ENCODE results near the gene LRRC7.
"Not testable (repeated sequence)": the region's sequence is repeated elsewhere in the genome, so short reads cannot be mapped to it uniquely, and the experiment has no call there.

LRRC7 gene

DNA sequence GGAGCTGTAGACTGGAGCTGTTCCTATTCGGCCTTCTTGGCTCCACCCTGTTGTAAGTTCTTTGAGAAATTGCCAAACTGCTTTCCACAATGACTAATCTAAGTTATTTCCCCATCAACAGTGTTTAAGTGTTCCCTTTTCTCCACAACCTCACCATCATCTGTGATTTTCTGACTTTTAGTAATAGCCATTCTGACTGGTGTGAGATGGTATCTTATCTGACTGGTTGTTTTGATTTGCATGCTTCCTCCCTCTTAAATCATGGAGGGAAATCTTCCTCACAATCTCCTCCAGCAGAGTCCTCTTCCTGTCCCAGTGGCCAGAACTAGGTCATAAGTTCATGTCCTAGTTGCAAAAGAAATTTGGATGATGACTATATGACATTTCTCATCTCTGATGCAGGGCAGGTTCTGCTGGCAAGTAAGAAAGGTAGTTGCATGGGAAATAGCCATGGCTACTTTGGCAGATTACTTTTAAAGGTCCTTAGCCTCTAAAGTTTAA, 343.6 kb downstream of the LRRC7 start:
- DNase-seq = no peak

DNA sequence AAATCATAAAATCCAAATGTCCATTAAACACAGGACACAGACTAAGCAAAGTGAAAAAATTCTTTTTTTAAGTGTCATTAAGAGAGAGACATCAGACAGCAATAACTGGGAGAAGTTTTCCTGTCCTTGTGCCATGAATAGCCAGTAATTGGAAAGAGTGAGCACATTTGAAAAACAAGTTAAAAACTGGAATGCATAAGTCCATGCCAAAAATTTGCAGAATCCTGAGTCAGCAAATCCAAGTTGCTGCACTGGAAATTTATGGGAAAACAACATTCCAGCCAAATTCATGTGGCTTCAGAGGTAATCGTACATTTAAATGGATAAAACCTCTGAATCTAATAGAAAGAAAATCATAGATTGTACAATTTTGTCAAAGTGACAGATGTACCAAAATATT, 346.3 kb downstream of the LRRC7 start:
- no peak for DNase-seq

DNA sequence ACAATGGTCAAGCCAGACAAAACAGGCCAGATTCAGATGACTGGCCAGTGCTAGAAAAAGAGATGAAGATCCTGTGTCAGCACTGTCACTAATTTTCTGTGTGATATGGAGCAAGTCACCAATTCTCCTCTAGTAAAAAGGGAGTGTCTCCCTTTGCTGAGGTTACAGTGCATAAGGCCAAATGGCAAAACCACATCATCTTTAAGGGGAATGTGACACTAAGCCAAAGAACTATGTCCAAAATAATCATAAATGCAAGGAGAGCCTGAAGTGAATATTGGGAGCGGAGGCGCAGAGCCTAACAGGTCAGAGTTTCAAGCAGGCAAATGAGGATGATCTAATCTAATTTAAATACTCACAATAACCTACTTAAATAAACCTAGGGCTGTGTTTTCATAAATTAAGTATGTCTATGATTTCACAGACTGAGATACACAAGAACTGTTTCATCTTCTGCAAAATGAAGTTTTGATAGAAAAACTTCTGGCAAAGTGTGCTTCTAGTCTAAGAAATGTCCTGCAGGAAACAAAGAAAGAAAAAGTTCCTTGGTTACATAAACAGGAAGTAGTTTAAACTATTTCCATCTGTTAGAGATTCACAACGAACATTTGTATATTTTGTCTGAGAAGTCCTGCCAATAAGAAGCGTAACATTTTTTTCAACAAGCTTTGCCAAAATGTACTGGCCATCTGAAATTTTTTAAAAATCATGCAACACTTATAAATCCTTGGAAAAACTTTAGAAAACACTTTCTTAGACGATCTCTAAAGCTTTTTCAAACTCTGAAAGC, 347.4 kb downstream of the LRRC7 start:
- DNase-seq = no peak

DNA sequence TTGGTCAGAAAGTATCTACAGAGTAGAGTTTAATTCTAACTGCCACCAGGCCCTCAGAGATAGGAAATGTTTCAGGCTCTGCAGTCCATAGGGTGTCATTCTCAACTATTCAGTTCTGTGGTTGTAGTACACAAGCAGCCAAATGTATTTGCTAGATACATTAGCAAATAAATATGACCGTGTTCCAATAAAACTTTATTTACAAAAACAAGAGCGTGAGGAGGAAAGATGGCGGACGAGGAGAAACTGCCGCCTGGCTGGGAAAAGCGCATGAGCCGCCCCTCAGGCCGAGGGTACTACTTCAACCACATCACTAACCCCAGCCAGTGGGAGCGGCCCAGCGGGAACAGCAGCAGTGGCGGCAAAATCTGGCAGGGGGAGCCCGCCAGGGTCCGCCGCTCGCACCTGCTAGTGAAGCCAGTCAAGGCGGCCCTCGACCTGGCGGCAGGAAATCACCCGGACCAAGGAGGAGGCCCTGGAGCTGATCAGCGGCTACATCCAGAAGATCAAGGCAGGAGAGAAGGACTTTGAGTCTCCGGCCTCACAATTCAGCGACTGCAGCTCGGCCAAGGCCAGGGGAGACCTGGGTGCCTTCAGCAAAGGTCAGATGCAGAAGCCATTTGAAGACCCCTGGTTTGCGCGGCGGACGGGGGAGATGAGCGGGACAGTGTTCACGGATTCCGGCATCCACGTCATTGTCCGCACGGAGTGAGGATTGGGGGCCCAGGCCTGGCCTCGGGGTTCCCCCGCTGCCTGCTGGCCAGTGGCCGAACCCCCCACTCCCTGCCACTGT, 351.6 kb downstream of the LRRC7 start:
- DNase-seq = no peak

DNA sequence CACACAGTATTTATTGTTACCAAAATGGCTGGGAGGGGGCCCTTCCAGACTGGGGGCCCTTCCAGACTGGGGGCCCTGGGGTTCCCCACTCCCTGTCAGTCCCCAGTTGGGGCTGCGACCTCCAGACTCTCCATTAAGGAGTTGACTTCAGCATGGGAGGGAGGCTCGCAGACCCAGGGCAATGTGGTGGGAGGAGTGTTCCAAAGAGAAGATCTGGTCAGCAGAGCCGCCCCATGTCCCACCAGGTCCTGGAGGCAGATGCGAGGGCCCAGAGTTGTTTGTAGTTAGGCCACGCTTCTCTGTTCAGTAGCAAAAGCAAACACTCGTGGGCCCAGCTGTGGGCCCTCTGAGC, 352.2 kb downstream of the LRRC7 start:
- no peak for DNase-seq

DNA sequence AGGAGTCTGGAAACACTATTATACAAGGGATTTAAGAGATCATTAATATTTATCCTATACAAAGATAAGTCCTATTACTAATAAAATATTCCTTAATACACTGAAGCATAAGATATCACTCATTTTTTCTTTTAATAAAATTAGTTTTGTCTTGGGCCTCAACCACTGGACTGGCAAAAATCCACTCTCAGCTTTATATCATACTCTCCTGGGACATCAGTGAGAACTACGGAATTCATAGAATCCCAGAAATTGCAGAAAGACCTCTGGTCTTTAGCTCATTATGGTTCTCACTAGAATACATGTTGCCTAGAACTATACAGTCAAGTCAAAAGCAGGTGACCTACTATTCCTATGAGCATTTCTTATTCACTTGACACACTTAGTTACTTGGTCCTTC, 352.7 kb downstream of the LRRC7 start:
- DNase-seq = no peak

DNA sequence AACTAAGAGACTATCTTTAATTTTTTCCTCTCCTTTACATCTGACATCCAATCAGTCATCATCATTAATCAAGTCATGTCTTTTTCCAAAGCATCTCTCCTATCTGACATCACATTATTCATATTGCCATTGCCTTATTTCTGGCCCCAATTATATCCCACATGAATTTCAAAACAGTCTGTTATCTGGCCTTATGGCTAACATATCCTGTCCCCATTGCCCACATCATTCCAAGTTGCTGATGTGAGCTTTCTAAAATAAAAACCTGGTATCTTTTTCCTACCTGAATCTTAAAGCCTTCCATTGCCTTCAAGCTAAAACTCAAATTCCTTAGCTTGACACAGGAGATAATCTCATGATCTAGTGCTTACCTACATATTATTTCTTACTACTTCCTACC, 353.8 kb downstream of the LRRC7 start:
- no peak for DNase-seq

DNA sequence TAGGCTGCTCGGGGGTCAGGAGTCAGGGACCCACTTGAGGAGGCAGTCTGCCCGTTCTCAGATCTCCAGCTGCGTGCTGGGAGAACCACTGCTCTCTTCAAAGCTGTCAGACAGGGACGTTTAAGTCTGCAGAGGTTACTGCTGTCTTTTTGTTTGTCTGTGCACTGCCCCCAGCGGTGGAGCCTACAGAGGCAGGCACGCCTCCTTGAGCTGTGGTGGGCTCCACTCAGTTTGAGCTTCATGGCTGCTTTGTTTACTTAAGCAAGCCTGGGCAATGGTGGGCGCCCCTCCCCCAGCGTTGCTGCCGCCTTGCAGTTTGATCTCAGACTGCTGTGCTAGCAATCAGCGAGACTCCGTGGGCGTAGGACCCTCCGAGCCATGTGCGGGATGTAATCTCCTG, 360.5 kb downstream of the LRRC7 start:
- DNase-seq = not testable (repeated sequence)

DNA sequence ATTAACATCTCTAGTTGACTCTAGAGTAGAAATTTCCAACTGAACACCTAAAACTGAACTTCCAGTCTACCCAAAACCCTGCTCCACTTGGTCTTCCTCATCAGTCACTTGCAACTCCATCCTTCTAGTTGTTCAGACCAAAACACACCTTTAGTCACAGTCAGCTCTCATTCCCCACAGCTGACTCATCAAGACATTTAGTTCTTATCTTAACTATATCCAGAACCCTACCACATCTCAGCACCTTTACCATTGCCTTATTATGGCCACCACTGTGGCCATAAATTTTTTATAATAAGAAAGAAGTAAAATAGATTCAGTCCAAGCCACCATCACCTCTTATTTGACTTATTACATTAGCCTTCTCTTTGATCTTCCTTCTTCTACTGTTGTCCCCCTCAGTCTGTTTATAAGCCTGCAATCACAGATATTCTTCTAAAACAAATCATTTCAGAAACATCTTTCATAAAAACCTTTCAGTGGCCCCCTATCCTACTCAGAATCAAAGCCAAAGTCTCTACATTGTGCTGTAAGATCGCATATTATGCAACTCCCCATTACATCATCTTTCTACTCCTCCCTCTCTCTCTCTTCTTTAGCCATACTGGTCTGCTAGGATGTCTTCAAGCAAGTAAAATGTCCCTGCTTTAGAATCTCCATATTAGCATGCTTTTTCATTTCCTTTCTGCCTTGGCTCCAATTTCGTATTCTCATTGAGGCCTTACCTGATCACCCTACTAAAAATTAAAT, 361.8 kb downstream of the LRRC7 start:
- DNase-seq = no peak

DNA sequence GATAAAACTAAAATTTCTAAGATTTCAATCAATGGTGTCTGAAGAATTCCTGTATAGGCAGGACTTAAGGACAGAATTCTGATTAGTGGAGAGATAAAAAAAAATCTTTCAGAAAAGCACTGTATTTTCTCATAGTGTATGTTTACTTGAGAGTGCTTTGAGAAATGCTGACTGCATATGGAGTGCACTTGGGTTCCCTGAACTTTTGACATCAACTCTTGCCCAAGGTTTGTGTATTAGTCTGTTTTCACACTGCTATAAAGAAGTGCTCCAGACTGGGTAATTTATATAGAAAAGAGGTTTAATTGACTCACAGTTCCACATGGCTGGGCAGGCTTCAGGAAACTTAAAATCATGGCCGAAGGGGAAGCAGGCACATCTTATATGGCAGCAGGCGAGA, 362.7 kb downstream of the LRRC7 start:
- DNase-seq = no peak

DNA sequence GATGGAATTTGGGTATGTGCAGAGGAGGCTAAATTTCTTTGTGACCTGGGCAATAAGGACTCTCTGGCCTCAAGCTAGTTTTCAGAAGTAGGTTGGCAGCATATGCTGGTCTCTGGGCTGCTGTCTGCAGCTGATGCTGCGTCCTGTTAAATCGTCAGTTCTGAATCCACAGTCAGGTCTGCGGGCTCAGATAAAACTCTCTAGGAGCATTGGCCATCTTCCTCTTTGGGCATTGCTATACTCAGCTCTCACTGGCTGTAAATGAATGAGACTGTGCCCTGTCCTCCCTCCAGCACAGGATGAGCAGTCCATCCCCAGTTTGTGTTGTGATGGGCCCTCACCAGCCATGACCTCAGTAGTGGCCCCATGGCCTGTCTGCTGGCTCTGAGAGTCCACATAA, 365.0 kb downstream of the LRRC7 start:
- DNase-seq = no peak

DNA sequence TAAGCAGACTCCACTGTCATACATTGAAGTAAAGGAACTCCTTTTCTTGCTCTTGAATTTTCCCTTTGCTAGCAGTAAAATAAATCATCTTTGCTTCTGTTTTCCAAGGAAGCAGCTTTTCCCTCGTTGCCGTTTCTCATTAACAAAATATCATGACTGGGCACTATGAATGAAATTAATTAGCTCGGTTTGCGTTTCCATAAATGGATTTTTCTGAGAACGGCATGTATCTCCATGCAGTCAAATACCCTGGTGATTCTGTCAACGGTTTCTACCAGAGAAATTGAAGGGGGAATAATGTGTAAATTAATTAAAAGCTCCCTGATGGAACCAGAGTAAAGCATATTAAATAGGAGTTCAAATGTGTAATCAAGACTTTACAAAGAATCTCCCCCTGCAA, 372.5 kb downstream of the LRRC7 start:
- DNase-seq = no peak

DNA sequence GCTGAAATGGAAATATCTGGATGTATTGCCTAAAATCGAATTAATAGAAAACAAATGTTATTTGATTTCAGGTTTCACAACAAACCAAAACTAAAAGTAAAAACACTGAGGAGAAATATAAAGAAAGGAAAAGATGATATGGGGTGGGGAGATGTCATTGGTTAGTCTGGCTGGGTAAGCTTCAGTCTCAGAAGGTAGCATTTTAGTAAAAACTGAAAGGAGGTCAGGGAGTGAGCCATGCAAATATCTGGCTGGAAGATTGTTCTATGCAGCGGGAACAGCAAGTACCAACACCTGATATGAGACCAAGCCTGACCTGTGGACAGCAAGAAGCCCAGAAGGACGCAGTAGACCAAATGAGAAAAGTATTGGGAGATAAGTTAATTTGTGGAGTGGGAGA, 373.1 kb downstream of the LRRC7 start:
- no peak for DNase-seq

DNA sequence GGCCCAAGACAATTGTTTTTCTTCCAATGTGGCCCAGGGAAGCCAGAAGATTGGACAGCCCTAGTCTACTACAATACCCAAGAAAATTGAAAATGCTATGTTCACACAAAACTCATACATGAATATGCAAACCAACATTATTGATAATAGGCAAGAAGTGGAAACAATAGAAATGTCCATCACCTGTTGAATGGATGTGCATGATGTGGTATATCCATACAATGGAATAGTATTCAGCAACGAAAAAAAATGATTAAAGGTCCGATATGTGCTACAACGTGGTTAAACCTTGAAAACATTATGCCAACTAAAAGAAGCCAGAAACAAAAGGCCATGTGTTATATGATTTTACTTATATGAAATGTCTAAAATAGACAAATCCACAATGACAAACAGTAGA, 375.3 kb downstream of the LRRC7 start:
- no peak for DNase-seq

DNA sequence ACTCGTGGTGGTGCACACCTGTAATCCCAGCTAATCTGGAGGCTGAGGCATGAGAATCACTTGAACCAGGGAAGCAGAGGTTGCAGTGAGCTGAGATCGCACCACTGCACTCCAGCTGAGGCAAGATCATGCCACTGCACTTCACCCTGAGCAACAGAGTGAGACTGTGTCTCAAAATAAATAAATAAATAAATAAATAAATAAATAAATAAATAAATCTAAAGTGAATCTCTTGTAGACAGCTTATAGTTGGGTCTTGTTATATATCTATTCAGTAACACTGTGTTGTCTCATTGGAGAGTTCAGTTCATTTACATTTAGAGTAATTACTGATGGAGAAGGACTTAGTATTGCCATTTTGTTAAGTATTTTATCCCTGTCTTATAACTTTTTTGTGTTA, 379.2 kb downstream of the LRRC7 start:
- DNase-seq = no peak

DNA sequence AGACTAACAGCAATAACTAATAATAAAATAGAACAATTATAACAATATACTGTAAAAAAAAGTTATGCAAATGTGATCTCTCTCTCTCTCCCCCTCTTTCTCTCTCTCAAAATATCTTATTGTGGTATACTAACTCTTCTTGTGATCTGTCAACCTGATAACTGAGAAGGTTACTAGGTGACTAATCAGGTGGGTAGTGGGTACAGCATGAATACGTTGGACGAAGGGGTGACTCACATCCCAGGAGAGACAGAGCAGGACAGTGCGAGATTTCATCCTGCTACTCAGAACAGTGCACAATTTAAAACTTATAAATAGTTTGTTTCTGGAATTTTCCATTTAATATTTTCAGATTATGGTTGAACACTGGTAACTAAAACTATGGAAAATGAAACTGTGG, 380.1 kb downstream of the LRRC7 start:
- DNase-seq = no peak

DNA sequence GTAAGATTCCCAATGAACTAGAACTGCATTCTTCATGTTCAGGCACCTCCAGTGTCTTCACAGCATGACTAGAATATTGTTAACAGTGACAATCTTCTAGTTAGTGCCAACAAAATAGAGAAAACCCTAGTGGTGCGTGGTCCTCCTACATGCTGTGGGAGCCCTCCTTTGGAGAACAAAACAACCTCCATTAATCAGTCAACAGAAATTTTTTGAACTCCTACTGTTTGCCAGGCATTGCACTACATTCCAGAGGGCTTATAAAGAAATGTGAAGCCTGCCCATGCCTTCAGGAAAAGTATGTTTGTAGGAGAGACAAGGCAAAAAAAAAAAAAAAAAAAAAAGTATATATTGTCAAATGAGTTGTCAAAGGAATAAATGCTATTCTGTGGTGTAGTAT, 385.0 kb downstream of the LRRC7 start:
- DNase-seq = no peak

DNA sequence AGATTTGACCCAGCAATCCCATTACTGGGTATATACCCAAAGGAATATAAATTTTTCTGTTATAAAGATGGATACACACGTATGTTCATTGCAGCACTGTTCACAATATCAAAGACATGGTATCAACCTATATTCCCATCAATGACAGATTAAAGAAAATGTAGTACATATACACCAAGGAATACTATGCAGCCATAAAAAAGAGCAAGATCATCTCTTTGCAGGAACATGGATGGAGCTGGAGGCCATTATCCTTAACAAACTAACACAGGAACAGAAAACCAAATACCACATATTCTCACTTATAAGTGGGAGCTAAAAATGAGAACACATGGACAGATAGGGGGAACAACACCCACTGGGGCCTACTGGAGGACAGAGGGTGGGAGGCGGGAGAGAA, 394.7 kb downstream of the LRRC7 start:
- DNase-seq = not testable (repeated sequence)

DNA sequence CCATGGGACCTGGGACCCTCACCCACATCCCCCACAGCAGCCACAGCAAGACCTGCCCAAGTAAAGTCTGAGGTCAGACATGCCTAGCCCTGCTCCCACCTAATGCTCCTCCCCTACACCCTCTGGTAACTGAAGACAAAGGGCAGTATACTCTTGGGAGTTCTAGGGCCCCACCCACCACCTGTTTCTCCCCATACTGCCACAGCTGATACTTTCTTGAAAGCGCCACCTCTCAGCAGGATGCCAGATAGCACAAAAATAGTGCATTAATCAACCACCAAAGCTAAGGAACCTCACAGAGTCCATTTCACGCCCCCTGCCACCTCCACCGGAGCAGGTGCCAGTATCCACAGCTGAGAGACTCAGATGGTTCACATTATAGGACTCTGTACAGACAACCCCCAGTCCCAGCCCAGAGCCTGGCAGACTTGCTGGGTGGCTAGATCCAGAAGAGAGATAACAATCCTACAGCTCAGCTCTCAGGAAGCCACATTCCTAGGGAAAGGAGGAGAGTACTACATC, 399.6 kb downstream of the LRRC7 start:
- DNase-seq = no peak

DNA sequence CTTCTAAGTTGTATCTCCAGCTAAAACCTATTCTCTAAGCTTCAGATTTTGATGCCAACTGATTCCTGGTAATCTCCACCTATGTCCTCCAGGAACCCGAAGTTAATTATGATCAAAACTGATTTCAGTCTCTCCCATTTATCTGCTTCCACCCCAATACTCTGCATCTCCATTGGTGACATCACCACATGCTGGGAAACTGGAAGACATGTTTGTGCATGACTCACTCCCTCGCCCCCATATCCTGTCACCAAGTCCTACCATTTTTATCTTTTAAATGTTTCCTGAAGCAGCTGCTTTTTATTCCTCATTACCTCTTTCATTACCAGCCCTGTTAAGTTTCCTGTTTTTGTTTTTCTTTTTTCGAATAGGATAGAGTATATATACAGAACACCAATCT, 409.2 kb downstream of the LRRC7 start:
- DNase-seq = no peak

DNA sequence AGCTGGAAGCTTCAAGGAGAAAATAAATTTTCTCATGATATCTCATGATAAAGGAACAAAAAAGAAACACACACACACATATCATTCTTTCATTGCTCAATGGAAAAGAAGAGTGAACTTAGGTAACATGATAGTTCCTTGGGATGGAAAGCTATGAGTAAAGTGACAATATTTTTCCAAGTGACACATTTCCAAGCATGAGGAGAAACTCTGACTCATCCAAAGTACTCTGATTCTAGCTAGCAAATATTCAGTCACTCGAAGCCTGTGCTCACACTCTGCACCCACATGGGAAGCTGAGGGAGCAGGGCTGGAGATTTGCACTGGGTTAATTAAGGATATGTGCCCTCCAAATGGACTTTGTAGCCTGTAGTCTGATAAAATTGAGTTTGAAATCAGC, 415.3 kb downstream of the LRRC7 start:
- no peak for DNase-seq

DNA sequence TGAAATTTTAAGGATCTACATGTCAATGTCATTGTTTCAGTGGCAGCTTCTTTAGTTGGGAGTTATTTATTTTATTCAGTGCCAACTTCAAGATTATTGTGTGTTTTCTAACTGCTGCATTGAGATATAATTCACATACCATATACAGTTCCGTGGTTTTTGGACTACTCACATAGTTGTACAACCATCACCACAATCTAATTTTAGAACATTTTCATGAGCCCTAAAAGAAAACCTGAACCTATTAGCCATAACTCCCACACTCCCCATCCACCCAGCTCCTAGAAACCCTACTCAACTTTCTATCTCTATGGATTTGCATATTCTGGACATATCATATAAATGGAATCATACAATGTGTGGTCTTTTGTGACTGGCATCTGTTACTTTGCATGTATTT, 417.7 kb downstream of the LRRC7 start:
- DNase-seq = no peak

DNA sequence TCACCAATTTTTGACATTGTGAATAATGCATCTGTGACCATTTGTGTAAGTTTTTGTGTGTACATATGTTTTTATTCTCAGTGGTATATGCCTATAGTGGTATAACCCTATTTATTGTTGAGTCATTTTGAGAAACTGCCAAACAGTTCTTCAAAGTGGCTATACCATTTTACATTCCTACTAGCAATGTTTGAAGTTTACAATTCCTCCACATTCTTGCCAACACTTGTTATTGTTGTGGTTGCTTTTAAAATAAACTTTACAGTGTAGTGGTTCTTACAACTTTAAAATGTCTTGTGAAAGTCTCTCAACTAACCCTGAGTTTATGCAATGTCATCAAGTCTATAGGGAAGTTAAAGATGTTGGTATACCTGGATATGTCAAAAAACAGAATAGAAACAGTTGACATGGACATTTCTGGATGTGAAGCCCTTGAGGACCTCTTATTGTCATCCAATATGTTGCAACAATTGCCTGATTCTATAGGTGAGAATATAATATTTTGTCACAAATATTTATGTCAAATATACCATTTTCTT, 418.2 kb downstream of the LRRC7 start:
- DNase-seq = no peak

All from CD4-positive, alpha-beta T cell treated with Interleukin-10 for 1 hour (primary cell).